HUDEP-2 (cell line): ENCODE results near the gene PRKD2.
A peak's percentile ranks its signal among the peaks of the same experiment; 100 is the strongest.

Source experiments
- DNase-seq, 76 experiments: peaks; one replicate each; lab custom pipeline; 2025; ENCODE audit not compliant: unreplicated experiment in 76 of 76; lab: John Stamatoyannopoulos, UW

Gene PRKD2

DNA sequence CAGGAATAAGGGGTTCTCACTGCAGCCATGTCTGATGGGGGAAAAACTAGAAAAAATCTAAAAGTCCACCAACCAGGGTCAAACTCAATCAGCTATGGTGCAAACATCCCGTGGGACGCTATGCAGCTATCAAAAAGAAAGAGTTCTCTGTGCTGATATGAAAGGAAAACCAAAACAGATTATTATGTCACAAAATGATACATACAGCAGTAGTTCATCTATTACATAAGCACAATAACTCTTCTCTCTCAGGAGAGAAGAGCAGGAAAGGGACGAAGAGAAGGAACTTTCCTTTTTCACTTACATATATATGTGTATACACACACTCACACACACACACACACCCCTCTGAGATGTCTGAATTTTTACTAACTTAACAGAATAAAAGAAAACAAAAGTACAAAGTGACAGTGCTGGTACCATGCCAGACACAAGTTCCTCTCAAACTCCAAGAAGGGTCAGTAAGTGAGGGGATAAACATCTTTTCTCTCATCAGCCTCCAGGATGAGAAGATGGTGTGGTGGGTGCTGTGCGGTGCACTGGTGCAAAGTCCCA, 26.1 kb upstream of the PRKD2 start:
- DNase-seq = no peak

DNA sequence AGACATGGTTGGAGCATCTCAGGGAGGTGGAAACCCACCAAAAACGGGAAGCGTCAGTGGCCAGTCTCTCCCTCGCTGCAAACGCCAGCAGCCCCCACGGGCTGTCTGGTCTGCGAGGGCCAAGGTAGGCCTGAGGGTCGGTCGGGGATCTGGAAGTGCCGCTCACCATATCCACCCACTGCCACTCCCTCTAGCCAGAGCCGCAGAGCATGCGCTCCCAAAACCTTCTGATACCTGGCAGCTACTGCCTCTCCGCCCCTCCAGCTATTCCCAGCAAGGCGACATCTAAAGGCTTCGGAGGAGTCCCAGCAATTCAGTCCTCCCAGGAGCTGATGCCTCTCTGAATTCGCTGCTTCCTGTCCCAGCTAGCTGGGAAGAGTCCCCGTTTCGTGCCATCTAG, 24.5 kb upstream of the PRKD2 start:
- no peak for DNase-seq

DNA sequence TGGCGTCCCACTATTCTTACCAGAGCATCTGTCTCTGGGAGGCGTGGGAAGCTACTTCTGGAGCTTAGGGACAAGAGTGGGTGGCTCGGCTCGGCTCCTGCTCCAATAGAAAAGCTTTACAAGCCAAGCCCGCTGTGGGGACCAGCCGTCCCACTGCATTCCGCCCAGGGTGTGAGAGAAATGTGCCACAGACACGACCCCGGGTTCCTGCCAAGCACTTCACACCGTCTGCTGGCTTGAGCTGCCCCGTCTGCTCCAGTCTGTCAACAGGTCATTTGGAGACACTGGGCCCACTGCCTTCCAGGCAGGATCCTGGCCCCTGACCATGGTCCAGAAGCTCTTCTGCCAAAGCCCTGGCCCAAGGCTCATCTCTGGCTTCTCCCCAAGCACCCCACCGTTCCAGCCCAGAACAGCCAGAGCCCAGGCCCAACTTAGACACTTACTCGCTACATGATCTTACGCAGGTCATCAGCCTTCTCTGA, 22.4 kb upstream of the PRKD2 start:
- DNase-seq = no peak

DNA sequence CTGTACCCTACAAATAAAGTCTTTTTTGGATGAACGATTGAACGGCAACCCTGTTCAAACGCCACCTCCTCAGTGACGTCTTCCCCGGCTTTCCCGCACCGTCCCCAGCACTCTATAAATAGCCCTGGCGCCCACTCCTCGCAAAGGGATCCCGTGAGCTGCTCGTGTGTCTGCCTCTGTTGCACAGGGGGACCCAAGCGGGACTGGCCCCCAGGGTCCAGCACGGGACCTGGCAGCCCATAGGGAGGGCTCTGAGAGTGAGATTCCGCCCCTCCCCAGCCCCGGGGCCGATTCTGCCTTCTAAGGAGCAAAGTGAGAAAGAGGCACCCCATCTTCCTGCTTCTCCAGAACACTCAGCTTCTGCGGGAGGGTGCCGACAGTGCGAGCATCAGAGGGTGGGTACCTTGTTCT, 20.9 kb upstream of the PRKD2 start:
- no peak for DNase-seq

DNA sequence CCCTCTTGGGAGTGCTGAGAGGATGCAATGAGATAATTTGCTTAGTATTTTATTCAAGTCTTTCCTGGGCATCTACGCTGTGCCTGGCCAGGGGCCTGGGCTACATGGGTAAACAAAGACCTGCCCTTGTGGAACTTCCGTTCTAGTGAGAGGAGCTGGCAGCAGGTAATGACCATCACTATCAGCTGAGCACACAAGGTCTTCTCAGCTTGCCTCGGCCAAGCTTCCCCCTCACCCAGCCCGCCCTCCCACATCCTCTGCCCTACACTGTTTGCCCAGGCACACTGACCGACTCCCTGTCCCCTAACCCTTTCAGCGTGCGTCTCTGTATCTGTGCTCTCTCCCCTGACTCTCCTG, 20.4 kb upstream of the PRKD2 start:
- DNase-seq = peak in 48 of 76 experiments; percentile 34 to 91 (median 72)

DNA sequence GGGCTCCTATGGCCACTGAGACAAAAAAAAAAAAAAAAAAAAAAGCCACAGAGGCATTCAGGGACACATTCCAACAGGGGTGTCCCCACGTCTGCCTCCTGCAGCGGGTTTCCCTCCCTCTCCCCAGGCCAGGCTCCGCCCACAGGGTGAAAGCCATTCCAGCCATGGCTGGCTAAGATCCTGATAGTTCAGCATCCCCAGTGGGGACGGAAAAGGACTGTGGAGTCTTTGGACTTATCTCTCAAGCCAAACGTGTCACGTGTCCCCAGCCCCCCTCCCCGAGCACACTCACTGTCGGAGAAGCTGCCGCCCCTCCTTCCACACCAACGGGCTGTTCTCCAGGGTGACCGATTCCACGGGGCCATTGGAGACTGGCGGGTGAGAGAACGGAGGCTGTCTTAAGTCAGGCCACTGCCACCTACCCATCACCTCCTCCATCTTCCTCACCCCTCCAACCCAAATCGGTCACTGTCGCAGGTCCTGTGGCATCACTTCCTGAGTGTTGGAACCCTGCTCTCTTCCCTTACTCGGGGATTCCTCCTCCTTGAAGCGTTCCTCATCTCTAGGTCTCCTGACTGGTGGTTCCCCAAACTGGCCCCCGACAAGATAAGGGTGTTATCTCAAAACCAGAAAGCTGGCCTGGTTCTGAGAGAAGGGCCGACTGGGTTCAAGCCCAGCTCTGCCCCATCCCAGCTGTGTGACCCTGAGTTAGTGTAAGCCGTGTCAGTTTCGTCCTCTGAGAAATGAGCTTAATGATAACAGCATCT, 19.8 kb upstream of the PRKD2 start:
- peak in 72 of 76 experiments; percentile 22 to 91 (median 74) for DNase-seq

DNA sequence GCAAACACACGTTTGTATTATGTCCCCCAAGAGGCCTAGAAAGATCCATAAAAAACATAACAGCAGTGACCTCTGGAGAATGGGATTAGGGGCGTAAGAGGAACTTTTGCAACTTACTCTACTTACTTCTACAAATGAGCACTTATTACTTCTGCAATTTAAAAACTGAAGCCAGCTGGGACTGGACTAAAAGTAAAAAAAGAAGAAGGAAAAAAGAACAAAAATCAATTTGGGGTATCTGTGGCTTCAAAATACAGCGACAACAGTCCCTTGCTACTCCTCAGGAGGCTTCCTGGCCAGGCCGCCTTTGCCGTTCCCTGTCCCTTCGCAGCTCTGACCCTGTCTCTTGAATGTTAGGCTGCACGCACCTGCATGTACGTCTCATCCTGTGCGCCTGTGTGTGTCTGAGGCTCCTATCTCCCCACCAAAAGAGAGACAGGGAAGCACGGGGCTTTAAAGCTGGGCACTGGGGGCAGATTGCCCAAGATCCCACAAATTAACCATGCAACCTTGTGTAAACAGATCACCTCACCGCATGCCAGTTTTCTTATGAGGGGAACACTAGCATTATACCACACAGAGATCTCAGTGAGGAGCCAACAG, 16.9 kb upstream of the PRKD2 start:
- no peak for DNase-seq

DNA sequence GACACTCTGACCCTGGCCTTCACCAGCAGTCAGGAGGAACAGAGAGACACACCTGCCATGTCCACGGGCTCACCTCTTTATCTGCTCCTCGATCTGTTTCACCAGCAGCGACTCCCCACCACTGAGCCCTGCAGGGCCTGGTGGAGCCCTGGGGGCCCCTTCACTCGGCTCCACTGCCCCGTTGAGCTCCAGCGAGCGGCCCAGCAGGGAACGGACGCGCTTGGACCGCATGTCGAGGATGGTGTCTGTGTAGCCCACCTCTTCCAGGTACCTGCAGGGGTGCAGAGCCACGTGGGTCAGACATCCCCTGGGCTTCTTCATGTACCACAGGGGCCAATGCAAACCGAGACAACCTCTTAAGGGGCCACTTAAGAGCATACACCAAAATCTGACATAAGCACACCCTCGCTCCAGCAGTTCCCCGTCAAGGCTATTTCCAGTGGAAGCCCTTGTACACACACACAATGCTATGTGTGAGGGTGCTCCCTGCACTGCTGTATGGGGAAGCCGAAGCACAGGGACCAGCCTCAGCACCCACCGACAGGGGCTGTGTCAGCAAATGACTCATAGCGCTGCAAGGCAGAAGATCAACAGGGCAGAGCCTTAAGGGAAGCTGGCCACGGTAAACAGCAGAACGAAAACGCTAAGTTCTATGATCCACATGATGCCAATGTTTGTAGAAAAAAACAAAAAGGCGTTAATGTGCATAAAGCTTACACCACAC, 16.2 kb upstream of the PRKD2 start:
- no peak for DNase-seq

DNA sequence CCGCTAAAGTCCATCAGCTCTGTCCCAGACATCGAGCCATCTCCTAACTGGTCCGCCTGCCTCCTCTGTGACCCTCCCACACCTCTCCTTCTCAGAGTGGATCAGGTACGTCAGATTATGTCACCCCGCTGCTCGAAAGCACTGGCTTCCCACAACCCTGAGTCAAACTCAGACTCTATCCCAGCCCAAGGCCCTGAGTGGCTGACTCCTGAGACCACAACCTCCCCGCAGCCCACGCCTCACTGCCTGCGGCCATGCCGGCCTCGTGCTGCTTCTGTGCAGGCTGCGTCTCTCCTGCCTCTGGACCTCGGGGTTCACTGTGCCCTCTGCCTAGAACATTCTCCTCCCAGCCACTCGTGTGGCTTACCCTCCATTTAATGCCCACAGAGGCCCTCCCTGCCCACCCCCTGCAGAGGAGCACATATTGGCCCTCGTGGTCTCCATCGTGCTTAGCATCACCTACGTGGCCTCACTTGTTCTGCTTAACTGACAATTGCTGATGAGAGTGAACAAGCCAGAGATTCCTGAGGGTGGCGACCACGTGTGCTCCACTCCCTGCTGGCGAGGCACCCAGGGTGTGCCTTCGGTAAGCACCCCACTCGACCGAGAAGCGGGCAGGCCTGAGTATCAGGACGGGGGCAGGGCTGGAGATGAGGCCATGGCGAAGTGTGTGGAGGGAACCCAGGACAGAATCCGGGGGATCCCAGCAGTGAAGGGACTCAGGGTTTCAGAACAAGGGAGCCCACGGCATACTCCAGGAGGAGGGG, 15.4 kb upstream of the PRKD2 start:
- no peak for DNase-seq

DNA sequence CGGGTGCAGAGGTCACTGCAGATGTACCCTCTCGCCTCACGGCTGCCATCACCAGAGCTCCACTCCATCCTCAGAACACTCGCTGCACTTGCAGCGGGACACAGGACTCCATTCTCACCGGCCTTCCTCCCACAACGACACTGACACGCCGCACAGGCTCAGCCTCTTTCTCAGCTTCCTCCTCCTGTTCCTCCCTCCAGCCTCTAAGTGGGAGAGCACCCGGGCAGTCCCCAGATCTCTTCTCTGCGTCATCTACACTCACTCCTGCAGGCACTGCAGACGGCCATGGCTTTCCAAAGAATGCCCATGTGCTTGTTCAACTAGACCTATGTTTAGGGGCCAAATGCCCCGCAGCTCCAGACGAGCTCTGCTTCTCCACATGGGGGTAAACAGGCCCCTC, 14.7 kb upstream of the PRKD2 start:
- DNase-seq = no peak

DNA sequence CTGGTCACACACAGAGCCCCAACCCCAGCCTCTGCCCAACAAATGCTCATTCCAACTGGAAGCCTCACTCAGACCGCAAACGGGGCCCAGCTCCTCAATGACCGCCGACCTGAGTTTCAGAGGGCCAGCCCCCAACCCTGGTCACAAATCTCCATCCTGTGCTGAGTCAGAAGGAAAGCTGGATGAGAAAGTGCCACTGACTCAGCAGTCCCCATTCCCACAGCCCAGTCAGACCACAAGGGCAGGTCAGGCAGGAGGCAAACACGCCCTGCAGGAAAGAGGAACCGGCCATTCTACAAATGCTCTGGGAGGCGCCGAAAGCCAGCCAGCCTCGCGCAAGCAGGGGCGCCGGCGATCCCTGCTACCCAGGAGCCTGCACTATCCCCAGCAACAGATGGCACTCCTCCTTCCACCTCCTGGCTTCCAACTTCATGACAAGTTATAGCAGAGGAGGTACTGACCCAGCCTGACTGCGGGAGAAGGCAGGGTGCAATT, 14.1 kb upstream of the PRKD2 start:
- DNase-seq = peak in 14 of 76 experiments; percentile 11 to 41 (median 32)

DNA sequence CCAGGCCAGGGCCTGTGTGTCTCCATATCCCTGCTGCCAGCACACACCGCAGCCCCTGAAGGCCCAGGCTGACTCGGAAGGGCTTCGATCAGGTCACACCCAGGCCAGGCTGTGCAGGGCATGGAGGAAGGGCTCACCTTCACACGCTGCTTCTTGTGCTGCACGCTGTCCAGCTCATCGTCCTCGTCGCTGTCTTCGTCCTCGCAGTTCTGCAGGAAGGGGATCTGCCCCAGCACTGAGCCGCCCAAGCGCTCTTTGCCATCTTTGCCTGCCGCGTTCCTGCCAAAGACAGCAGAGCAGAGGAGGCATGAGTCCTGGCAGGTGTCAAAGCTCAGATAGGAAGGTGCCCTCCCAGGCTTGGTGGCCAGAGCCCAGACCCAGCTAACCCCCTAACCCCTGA, 13.7 kb upstream of the PRKD2 start:
- DNase-seq = no peak

DNA sequence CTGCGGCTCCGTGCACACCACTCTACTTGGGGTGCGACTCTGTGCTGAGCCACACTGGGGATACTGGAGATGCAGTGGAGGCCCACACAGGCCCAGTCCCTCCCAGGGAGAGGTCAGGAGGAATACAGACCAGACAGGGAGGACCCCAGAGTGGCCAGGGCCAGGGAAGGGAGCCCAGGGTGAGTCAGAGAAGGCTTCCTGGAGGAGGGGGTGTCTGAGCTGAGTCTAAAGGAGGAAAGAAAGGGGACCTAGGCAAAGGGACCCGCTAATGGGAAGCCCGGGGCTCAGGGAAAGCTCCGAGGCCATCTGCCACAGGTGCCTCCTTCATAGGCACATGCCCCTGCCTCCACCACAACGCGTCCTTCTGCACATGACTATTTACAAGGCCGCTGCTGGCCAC, 13.3 kb upstream of the PRKD2 start:
- no peak for DNase-seq

DNA sequence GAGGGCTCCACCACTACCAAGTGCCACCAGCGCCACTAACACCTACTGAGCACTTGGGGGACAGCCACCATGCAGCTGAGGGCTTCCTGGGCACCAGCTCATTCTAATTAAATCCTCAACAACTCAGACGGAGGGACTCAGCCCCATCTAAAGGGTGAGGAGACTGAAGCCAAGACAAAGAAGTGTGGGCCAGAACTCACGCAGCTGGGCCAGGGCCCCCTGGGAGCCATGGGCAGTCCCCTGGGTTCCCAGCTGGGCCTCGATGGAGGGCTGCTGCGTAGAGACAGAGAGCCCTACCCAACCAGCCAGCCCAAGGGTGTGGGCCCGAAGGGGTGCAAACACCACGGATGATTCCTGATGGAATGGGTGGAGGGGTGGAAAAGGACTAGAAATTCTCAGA, 12.8 kb upstream of the PRKD2 start:
- no peak for DNase-seq

DNA sequence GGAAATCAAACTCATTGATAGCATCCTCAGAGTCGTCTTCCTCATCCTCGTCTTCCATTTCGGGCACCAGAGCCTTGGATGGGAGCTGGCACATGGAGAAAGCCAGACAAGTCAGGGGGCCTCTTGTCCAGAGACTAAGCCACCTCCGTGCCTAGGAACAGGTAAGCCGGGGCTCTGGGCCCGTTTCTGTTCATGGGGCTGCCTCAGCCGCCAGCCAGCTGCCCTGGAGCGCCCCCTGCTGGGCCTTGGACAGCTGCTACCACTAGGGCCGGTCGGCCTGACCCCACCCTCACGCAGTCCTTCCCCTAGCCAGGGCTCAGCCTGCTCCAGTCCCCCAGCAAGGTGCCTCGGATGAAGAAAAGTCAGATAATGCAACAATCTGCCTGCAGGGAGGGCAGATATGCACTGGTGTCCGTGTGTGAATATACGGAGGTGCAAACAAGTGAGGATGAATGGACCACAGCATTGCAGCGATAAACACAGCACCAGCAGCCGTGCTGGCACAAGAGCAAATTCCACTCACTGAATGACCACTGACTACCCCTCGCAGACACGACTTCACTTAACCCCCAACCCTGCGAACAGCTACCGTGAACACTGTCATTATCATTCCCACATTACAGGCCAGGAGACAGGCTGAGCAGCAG, 11.9 kb upstream of the PRKD2 start:
- DNase-seq = peak in 64 of 76 experiments; percentile 20 to 84 (median 64)

DNA sequence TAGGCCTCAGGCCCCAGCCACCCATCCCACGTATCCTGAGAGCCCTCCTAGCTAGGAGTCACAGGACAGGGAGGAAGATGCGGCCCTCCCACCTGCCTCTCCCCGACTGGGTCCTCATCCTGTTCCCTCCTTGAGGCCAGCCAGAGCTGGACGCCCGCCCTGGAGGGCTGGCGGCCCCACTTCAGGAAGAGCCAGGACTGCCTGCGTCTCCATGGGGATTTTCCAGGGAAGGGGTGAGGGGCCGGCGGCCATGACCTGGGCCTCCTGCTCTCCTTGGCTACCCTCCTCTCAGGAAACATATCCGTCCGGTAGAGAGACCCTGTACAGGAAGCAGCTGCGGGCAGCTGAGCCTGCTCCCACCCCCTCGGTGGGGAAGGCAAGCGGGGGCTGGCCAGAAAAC, 11.3 kb upstream of the PRKD2 start:
- no peak for DNase-seq

DNA sequence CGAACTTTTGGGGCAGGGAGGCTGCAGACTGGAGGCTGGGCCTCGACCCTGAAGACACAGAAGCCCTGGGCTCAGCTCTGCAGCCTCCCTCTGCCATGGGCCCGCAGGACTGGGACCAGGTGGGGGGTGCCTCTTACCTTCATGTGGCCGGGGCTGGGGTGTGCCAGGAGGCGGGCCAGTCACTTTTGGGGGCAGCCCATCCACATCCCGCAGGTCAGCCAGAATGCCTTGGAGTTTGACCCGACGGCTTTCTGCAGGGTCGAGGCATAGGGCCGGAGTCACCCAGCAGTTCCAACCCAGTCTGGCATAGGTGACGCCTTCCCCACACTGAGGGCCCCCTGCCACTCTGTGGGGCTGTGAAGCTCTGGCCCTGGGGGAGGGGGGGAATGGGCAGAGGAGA, 10.8 kb upstream of the PRKD2 start:
- DNase-seq = no peak

DNA sequence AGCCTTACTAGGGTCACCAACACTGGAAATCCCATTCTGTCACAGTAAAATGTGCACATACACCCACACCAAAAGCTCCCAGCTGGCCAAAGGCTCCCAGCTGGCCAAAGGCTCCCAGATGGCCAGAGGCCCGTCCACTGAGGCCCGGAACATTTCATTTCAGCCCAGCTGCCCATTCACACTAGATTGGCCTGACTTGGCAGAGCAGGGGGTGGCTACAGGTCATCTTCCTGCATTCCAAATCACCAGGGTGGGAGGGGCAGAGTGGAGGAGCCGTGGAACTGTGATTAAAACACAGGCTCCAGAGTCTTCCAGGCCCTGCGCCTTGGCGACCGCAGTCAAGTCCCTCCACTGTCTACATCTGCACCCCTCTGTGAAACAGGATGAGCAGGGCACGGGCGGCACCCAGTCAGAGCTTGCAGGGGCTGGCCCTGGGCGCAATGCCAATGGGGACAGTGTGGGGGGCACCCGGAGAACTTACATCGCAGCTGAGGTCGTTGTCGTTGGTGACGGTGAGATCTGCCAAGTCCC, 10.1 kb upstream of the PRKD2 start:
- DNase-seq = no peak

DNA sequence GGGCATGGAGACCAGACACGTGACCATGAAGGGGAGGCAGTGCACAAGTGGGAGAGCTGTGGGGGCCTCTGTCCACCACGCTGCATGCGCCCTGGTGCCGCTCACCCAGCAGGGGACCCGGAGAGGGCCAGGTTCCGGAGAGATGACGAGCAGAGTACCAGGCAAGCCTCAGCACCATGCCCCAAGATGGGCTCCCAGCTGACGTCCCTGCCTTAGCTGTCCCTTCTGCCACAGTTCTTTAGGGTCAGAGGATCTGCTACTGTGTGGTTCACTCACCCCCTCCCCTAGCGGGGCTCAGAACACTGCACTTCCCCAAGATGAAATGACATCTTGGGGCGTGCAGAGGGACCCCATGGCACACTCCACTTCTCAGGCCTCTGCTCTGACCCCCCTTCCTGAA, 9.6 kb upstream of the PRKD2 start:
- no peak for DNase-seq

DNA sequence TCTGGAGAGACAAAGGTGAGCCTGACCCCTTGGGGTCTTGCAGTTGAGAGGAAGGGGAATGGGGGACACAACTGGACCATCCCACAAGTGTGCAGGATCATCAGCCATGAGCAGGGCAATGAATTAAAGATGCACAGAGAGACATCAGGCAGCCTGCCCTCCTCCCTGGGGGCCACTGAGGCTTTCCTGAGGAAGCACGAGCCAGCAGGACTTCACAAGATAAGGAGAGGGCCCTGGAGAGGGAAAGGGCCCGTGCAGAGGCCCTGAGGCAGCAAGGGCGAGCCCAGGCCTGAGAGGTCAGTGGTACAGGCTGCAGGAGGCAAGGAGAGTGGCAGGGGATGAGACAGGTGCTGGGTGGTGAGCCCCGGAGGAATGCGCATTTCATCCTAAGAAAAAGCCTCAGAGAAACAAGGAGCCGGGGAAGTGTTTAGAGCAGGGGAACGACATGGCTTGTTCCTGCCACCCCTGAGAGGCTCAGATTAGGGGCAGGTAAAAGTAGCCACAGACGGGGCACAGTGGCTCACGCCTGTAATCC, 9.0 kb upstream of the PRKD2 start:
- no peak for DNase-seq
